Activated CD4-positive, CD25-positive, alpha-beta regulatory T cell (primary cell): ENCODE results near the gene NME7.
"Not testable (repeated sequence)": the region's sequence is repeated elsewhere in the genome, so short reads cannot be mapped to it uniquely, and the experiment has no call there.

Source experiments
- DNase-seq, 4 experiments: peaks; one replicate each; lab custom pipeline; 2025; lab: John Stamatoyannopoulos, UW

NME7 gene

DNA sequence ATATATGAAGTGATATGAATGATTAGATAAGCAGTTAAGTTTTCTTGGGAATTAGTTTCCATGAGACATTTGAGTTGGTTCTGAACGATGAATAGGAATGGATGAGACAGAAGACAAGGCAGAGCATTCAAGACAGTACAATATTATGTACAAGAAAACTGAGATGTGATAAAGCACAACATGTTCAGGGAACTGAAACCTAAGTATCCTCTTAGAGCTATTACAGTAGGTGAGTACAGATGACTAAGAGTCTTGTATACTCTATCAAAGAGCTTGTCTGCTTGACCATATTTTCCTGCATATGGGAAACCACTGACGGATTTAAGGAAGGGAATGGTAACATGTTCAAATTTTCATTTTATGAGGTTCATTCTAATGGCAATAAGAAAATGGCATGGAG is 61.6 kb downstream of the NME7 start:
- DNase-seq = no peak

GRCh38 chr1:169305356-169305755 is 62.2 kb downstream of the NME7 start:
- DNase-seq = no peak

- DNase-seq = no peak
Observed at GRCh38 chr1:169300854-169301253, 66.7 kb downstream of the NME7 start.

DNA sequence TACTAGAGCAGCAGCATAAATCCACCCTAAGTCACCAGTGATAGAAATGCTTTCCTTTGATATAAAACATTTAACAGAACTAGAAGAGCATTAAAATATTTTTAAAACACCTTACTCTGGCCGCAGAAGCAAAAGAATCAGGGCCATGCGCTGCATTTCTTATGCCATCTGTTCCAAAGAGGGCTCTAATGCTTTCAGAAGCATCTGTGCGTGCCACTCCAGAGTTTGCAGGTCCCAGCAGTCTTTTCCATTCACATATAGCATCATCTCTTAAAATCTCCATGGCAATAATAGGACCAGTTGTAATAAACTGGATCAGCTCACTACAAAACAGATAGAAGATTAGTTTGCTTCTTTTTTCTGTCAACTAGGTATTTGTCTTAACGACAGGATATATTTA is 69.2 kb downstream of the NME7 start:
- no peak for DNase-seq

DNA sequence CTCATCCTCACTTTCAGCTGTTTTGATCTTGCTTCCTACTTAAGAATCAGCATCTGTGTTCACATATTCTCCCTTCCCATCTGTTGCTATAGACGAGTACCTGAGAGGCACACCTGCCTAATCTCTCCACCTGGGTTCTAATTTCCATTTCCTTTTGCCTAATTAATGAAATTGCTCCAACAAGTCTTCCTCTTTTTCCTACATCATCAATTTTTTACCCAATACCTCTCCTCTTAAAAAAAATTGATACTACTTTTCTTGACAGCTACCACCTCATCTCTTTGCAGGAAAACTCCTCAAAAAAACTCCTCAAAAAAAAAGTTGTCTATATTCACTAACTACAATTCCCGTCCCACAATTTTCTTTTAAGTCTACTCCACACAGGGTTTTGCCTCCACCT is 71.8 kb downstream of the NME7 start:
- DNase-seq = no peak

- DNase-seq = no peak
Observed at GRCh38 chr1:169295425-169295824, 72.2 kb downstream of the NME7 start.

- no peak for DNase-seq
Observed at GRCh38 chr1:169289016-169289415, 78.6 kb downstream of the NME7 start.

DNA sequence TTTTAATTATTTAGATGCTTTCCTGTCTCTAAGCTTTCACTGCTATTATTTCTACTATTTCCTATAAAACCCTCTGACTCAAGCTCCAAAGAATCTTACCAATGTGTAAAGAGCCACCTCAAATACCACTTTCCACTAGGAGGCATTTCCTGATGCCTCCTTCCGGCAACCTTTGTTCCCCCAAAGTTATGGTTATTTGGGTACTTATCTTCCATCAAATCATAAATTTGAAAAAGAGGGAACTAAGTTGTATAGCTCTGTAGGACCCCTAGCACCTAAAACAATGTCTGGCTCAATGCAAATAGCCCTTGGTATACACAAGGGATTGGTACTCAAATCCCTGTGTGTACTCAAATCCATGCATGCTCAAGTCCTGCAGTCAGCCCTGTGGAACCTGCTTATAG is 79.6 kb downstream of the NME7 start:
- no peak for DNase-seq

GRCh38 chr1:169287280-169287679 is 80.3 kb downstream of the NME7 start:
- DNase-seq = no peak

GRCh38 chr1:169281562-169281961 is 86.0 kb downstream of the NME7 start:
- not testable (repeated sequence) for DNase-seq

DNA sequence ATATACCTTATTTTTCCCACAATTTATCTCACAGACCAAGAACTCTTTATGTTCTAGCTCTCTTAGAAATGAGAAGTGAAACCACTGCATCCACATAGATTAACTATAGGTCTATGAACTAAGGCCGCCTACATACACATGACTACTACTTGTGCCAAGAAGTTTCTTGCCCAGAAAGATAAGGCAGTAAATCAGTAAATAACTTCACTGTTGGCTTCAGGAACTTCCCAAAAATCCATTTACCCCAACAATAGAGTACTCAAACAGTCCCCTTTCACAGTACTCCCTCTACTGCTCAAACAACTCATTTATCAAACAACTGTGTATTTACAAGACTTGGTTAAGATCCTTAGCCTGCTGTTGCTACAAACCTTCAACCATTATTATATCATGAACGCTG is 96.5 kb downstream of the NME7 start:
- DNase-seq = no peak

GRCh38 chr1:169266133-169266532 is 101.5 kb downstream of the NME7 start:
- DNase-seq = no peak

GRCh38 chr1:169263059-169263458 is 104.5 kb downstream of the NME7 start:
- DNase-seq = no peak

GRCh38 chr1:169261884-169262283 is 105.7 kb downstream of the NME7 start:
- no peak for DNase-seq

DNA sequence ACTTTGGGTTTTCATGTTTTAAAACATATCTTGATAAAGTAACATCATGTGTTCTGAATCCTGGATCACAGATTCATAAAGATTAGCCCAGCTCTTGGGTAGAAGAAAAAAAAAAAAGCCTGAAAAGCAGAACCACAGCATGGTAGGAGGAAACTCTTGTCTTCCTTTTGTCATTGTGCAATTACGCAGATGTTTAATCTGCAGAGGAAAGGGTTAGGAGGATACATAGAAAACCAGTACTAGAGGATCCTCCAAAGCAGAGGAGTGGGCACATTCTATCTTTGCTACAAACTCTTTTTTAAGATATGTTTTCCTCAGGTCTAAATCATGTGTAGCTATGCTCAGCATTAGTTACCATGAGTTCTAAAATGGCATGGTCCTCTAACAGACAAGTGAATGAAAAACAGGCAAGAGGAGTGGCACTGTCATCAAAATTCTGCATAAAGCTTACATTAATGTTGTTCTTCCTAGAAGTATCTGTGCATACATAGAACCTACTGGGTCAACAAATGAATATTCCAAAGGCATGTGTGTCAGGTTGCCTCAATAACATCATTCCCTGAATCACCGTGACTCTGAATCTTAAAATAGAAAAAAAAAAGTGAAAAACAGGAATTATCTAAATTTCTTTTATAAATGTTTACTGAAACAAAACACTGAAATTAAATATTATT is 107.0 kb downstream of the NME7 start:
- no peak for DNase-seq

GRCh38 chr1:169259816-169260215 is 107.8 kb downstream of the NME7 start:
- no peak for DNase-seq

GRCh38 chr1:169250795-169251194 is 116.8 kb downstream of the NME7 start:
- DNase-seq = no peak

- DNase-seq = no peak
Observed at GRCh38 chr1:169250022-169250421, 117.6 kb downstream of the NME7 start.

GRCh38 chr1:169249611-169250010 is 118.0 kb downstream of the NME7 start:
- DNase-seq = no peak

DNA sequence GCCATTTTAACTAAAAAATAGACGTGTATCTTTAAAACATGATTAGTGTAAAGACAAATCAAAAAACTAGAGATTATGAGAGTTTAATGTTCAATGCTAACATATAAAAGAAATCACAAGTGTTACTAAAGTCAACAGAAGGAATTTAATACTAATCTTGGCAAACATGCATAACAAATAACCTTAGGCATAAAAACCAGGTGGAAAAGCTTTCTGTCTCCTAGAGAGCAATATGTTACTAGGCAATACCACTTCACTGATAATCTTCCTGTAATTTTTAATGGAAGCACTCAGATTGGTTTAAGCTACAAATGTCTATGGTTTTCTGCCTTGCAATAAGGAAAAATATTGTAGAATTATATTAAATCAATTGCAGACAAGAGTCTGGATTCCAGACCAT is 121.9 kb downstream of the NME7 start:
- no peak for DNase-seq

- no peak for DNase-seq
Observed at GRCh38 chr1:169240449-169241232, 127.0 kb downstream of the NME7 start.

GRCh38 chr1:169236880-169237279 is 130.7 kb downstream of the NME7 start:
- no peak for DNase-seq

- DNase-seq = no peak
Observed at GRCh38 chr1:169236143-169236542, 131.5 kb downstream of the NME7 start.

DNA sequence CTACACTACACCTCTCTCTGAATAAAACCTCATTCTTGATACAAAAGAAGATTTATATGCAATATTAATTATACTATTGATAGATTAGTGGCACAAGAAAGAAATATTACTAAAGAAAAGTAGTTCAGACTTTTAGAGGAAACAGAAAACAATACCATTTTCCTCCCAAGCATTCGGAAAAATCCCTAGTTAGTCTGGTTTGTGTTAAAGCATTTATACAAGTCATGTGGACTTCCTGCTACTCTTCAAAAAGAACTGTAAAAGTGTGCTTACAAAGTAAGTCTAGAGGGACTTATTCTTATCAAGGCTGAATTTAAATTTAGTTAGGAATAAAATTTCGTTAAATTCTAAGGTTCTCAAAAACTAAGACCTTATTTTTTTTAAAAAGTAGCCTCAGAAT is 132.0 kb downstream of the NME7 start:
- no peak for DNase-seq
